OCI-M2 (cell line): ENCODE results near the gene MPHOSPH6.
"Not testable (repeated sequence)": the region's sequence is repeated elsewhere in the genome, so short reads cannot be mapped to it uniquely, and the experiment has no call there.

Source experiments
- DNase-seq: peaks from one replicate; lab custom pipeline; 2025; ENCODE audit not compliant: unreplicated experiment; lab: John Stamatoyannopoulos, UW

The MPHOSPH6 gene, protein sequence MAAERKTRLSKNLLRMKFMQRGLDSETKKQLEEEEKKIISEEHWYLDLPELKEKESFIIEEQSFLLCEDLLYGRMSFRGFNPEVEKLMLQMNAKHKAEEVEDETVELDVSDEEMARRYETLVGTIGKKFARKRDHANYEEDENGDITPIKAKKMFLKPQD

DNA sequence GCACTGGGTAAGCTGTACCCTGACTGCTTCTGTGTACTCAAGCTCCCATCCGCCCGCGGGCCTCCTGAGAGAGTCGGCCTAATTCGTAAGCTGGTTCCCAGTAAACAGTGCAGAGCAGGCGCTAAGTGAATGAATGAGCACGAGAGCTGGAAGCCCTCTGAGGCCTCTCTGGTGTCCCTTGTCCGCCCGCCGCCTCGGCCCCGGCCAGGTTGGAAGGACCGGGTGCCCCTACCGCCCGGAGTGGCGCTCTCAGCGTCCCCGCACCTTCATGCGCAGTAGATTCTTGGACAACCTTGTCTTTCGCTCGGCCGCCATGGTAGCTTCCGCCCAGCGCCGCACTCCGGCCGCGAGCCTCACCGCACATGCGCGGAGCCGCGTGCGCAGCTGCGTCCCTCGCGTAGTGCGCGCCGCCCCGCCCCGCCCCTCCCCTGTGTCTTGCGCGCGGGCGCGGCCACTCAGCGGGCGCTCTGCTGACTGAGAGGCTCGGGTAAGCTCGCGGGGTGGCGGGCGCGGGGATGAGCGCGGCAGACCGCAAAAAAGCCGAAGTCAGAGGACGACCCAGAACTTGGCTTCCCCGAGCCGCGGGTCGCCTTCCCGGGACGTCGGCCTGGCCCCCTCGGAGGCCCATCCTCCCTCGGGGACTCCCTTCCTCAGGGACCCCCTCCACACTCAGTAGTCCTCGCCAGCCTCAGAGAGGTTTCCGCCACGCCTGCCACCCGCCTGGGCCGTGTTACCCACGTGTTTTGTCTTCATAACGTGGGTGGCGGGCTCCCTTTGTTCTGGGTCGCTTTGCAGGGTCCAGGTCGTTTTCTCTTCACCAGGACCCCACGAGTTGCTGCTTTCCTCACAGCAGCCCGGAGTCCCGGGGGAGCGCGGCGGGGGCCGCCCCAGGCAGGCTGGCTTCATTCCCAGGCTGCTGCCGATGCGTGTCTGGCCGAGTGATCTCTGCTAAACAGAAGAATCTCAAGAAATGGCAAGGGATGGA, at the start of gene MPHOSPH6:
Gene MPHOSPH6, minus strand, starts transcription at position 364 of the 985 bp plus-strand sequence. Its CDS starts 49 bp downstream, at position 315.
- DNase-seq = no peak

DNA sequence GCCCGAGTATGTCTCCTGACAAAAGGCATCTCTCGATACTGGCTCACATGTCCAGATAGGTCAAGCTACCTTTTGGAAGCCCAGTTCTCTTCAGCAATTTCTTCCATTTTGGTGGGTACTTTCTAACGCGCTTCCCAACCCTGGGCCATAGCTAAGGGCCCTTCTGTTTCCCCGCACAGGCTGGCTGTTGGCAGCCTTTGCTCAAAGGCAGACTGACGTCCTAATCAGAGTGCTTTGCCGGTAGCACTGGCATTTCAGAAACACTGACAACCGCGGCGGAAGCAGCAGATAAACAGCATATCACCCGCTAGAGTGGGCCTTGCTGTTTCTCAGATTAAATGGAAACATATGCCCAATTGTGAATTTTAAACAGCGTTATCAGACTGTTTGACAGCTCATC, 49.3 kb upstream of the MPHOSPH6 start:
- DNase-seq = no peak

DNA sequence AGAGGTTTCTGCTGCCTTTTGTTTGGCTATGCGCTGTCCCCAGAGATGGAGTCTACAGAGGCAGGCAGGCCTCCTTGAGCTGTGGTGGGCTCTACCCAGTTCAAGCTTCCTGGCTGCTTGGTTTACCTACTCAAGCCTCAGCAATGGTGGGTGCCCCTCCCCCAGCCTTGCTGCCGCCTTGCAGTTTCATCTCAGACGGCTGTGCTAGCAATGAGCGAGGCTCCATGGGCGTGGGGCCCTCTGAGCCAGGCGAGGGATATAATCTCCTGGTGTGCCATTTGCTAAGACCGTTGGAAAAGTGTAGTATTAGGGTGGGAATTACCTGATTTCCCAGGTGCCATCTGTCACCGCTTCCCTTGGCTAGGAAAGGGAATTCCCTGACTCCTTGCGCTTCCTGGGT, 39.3 kb upstream of the MPHOSPH6 start:
- DNase-seq = not testable (repeated sequence)

DNA sequence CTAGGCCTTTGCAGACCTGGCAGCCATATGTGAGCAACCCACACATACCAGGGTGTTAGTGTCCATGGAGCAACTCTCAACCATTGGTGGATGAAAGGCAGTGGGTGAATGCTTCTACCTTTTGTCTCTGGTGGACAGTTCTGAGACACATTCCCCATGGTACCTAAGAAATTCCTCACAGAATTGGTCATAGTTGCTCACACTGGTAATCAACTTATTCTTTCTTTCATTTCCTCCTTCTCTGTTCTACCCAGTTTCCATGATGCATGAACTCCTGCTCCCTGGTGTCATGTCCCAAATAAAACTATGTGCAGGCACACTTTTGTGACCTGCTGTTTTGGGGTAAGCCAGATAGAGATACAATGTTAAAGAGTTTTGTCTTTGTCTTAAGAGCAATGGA, 33.2 kb upstream of the MPHOSPH6 start:
- no peak for DNase-seq

DNA sequence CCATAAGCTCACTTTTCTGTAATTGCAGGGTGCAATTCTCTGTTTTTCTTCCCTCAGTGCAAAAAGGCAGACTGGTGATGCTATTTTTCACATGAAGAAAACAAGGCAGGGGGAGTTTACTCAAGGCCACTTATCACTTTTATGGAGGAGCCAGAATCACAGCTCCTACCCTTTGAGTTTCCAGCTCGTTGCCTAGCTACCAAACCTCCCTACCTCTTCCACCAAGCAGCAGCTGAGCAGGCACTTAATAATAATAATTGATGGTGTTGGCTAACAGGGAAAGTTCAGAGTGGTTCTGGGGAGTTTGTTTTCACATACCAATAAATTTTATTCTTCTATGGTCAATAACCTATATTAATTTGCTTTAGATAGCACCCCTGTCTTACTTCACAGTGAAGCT, 31.9 kb upstream of the MPHOSPH6 start:
- no peak for DNase-seq

DNA sequence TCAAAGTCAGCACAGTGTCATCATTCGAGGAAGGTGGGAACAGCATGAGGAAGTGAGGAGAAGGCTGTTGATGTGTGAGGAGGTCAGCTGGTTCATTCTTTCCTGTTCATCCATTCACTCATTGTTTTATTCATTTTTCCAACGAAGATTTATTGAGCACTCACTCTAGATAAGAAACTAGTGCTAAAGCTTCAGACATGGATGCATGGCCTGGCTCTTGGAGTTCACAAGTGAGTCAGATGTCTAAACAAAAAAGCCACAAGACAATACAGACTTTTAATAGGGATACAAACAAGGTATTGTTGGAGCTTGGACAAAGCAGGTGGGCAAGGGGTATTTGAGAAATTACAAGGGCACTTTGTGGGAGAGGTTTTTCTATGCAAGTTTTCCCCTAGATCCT, 31.3 kb upstream of the MPHOSPH6 start:
- DNase-seq = no peak

DNA sequence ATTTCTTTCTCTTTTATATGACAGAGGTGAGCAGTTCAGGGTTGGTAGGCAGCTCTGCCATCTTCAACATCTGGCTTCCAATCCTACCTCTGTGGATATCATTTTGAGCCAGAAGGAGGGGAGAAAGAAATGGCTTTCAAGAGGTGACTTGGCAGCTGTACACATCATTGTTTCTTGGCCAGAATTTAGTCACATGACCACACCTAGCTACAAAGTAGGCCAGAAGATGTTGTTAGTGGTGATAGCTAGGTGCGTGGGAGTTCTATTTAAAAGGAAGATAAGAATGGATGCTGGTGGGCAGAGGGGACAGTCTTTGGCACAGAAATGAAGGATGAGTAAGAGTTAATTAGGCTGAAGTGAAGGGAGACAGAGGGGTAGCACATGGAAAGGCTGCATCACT, 29.2 kb upstream of the MPHOSPH6 start:
- DNase-seq = no peak

DNA sequence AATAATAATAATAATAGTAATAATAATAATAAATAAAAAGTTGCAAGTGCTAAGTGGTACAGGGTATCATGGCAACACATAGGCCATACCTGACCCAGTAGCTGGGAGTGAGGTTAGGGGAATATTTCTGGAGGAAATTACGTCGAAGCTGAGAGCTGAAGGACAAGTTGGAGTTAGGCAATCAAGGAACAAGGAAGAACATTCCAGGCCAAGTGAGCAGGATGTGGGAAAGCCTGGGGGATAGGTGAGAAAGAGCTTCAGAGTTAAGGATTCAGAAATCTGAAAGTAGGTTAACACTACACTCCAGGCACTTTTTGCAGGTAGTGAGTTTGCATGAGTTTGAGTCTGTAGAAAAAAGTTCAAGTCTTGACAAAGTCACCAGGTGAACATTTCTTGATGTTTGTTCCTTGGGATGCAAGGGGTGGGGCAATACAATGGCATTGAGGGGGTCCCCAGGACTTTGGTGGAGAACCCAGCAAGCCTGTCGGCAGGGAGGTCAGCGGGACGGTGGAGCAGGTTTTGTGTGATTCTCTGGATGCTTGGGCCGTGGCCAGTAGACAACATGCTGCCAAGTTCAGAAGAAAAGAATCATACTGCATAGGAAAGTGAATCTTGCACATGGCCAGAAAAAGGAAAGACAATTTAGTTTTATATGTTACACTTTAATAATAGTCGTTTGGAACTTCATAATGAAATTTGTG, 27.7 kb upstream of the MPHOSPH6 start:
- DNase-seq = no peak

DNA sequence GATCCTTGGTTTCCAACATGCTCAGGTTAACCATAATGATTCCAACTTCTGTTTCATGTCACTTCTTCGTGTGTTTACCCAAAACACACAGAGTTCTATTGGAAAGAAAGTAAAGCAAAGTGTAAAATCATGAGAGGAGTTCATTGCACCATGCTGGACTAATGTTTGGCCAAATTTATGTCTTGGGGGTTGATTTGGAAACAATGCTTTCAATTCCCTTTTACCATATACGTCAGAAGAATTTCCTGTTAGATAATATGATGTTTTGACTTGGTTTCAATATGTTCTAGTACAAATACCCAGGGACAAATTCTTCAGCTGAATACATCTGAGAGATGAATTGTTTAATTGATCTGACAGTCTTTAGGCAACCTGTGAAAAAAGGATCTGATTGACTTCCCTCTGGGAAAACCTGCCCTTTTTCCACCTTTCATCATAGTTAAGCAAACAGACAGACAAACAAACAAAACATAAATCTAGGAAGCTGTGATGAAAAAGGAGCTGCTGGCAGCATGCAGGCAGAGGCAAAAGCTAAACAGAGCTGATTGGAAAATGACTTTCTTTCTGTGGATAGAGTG, 26.0 kb upstream of the MPHOSPH6 start:
- no peak for DNase-seq

DNA sequence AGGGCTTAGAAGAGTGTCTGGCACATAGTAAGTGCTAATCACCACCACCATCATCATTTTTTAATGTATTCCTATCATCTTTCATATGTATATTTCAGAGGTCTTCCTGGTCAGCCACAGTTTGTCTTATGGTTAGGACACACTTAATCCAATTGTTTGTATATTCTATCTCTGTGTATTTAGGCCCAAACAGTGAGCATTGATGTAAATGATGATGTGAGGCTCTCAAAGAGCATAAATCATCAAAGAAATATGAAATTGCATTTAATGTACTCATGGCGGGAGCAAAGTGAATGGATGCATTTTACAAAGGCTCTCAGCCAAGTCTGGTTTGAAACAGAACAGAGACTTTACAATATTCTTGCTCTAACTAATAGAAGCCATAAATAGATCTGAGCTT, 24.1 kb upstream of the MPHOSPH6 start:
- DNase-seq = no peak

DNA sequence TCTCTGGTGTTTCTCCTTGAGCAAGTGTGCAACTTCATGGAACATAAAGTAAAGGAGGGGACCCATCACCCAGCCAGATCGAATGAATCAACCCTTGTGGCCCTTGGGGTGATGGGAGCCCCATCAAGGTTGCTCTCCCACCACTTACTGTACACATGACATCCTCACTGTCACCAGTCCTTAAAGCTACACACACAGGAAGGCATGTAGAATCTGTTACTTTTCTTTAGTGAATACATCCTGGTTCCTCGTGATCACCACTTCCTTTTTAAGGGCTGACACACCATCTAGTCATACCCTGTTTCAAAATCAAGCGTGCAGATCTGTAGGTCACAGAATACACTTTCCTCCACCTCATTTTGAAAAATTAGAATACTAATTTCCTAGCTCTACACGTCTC, 22.6 kb upstream of the MPHOSPH6 start:
- DNase-seq = no peak

DNA sequence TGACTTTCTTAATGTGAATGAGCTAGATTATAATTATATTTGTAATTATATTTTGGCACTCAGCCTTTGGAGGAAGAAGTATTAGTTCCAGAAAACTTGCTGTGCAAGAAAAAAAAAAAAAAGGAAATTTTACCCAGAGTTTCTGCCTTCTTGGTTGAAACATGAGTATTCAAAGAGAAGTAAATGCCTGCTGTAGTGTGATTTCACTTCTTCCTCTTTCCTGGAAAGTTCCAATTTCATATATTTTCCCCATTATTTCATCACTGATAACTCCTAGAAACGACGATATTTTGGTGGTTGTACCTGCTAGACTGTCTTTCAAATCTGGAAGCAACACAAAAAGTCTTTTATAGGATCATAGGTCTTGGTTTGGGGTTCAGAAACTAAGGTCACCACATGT, 20.4 kb upstream of the MPHOSPH6 start:
- DNase-seq = no peak

DNA sequence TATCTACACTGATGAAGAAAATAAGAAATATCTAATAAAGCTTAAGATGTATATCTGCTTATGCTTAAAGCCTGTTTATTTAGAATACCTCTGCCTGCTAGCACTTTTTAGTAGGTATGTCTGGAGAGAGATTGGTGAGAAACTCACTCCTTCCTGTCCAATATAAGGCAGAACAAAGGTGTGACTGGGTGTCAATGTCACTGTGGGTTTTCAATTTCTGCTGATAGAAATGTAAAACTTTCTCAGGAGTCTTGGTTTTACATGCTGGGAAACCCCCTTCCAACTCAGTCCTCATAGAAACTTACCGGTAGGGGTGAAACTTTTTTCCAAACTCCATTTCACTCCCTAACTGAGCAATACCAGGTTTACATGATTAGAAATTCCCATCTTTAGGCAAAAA, 17.8 kb upstream of the MPHOSPH6 start:
- DNase-seq = no peak

DNA sequence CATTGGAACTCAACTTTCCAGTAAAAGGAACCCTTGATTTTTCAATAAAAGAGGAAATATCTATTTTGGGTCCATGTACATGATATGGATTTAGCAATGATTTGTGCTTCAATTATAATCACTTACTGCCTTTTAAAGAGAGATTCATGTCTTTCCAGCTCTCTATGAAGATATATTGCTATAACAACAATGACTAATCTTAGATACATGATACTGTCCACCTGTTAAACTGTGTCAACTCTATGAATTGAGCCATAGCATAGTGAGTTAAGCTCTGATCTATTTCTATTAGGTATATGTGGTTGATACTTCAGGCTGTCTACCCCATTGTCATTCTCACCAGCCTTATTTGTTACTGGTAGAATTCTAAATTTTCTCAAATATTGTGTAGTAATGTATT, 15.0 kb upstream of the MPHOSPH6 start:
- no peak for DNase-seq

DNA sequence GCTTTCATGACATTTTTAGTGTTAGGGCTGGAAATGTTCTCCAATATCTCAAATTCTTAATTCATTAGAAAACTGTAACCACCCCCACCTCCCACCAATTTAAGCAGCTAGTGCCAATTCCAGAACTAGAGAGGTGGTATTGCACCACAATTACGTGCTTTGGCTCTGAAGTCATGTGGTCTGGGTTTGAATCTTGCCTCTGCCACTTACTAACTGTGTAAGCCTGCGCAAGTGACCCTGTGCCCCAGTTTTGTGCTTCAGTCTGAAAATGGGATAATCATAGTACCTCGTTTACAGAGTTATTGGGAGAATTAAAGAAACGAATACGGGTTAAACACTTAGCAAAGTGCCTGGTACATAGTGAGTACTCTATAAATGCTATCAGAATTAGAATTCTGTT, 14.2 kb upstream of the MPHOSPH6 start:
- DNase-seq = no peak

DNA sequence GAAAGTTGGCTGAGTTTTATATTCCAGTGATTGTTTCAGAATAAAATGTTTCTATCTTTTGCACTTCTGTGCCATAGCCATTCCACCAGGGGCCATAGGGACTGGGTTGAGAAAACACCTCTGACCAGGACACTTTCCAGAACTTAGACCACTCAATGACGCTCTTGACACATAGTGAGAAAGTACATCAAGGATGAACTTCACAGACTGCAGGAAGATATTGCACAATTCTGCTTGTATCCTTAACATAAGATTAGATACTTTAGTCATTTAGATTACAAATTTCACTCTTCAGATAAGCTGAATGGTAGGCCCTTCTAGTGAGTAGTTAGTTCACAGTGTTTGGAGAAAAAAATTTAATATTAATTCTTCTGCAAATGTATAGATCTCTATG, 13.0 kb upstream of the MPHOSPH6 start:
- DNase-seq = no peak

DNA sequence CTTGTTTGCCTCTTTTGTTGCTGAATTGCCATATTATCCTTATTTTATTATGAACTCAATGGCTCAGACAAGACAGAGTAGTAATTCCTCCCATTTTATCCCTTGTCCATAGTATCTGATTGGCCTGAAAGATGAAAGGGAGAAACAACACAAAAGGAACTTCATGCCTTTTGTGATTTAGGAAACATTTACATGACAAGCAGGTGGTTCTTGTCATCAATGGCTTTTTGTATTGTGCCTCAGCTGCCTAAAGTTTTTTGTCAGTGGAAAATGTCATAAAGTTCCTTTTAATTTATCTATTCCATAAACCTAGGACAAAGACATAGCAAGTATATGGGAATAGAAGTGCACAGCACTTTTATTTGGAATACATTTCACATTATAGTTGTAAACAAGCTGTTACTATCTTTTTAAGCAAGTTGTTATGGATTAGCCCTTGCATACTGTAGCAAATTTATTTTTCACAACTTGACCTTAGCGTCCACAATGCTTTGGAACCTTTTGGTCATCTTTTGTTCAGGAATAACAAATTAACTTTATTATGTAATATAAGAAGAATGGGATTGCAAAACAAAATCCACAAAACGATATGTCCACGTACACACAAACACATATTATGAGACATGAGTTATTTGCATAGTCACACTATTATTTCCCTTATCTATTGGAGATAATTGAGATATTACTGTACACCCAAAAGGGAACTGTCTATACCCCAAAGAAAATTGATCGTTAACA, 12.4 kb upstream of the MPHOSPH6 start:
- no peak for DNase-seq

DNA sequence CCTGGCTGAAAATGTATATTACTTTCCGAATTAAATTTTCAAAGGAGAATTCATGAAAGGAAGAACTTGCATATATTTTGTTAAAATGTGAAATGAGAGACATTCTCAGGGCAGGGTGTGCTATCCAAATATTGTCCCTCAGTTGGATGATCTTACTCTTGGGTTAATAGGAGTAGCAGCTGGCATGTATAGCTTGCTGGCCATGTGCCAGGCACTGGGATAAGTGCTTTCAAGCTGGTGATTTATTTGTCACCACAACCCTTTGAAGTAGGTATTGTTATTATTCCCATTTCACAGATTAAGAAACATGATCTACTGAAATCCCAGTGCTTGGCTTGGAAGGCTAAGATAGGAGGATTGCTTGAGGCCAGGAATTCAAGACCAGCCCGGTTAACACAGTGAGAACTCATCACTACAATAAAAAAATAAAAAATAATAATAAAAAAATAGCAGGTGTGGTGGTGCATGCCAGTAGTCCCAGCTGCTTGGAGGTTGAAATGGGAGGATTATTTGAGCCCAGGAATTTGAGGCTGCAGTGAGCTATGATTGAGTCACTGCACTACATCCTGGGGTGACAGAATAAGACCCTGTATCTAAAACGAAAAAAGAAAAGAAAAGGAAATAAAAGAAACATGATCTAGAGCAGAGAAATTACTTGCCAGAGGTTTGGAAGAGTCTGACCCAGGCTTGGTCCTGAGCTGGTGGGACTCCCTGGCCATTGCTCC, 11.6 kb upstream of the MPHOSPH6 start:
- no peak for DNase-seq

DNA sequence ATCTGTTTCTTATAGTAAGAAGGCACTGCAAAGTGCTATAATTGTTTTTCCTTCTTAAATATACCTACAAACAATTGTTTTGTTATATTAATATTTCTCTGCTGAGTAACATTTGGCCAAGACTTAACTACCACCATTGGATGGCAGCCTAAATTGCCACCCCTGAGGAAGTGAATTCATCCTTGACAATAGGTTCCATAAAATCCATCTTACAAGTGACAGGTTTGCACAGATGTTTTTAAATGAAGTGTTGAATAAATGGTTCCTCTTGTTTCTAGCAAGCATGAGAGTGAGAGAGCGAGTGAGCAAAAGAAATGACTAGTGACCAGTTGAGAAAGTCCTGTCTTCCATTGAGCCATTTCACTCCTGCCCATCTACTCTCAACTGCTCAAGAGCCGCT, 8.3 kb upstream of the MPHOSPH6 start:
- no peak for DNase-seq

DNA sequence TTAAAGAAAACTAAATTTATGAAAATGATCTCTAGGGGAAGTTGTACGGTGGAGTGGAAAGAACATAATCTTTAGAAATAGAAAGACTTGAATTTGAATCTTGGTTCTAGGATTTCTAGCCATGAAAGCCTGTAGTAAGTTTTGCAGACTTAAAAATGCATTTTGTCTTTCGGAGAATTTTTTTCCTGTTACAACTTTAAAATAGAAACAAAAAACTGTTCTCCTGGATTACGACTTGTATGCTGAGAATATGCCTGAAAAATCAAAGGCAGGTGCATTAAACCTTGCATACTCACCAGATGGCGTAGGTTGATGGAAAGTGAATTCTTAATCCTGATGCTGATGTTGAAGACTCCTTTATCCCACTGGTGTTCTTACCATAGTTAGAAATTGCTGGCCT, 7.5 kb upstream of the MPHOSPH6 start:
- DNase-seq = no peak
